ENCODE data around the gene RPRML.

The RPRML gene

GRCh38 chr17:46947216-46947615, 31.8 kb downstream of the RPRML start:
- H3K9me3 ChIP-seq (ENCODE audit: insufficient read depth, low read length, severe bottlenecking): no peaks in the 10 kb centered on the region
- H3K9ac ChIP-seq (ENCODE audit: low read depth, low read length): no peak overlapping the region
- H3K27ac ChIP-seq (ENCODE audit: low read length): no peak overlapping the region
- ATAC-seq (ENCODE audit: insufficient read depth, low read depth) (no peak; the same call in 2 of the 3 replicates), DNase-seq (no peak)
- H4K20me1 ChIP-seq (ENCODE audit: insufficient read depth, low read length): no peaks in the 10 kb centered on the region; the same call in 1 of the 2 replicates
- H3K27me3 ChIP-seq (ENCODE audit: insufficient read depth, low read length, poor library complexity): no peaks in the 10 kb centered on the region
- H3K79me2 ChIP-seq (ENCODE audit: insufficient read depth, low read length): no peaks in the 10 kb centered on the region
- H2AFZ ChIP-seq (ENCODE audit: low read depth, low read length): no peak overlapping the region
- no peak overlapping the region for H3K4me2 ChIP-seq (ENCODE audit: insufficient read depth, low read length)
- H3K4me3 ChIP-seq (ENCODE audit: low read depth in 1 of 2, low read length in 2 of 2): no peak overlapping the region
- H3K4me1 ChIP-seq (ENCODE audit: insufficient read depth, low read length): no peaks in the 10 kb centered on the region
- TF ChIP-seq, protein P1, sequence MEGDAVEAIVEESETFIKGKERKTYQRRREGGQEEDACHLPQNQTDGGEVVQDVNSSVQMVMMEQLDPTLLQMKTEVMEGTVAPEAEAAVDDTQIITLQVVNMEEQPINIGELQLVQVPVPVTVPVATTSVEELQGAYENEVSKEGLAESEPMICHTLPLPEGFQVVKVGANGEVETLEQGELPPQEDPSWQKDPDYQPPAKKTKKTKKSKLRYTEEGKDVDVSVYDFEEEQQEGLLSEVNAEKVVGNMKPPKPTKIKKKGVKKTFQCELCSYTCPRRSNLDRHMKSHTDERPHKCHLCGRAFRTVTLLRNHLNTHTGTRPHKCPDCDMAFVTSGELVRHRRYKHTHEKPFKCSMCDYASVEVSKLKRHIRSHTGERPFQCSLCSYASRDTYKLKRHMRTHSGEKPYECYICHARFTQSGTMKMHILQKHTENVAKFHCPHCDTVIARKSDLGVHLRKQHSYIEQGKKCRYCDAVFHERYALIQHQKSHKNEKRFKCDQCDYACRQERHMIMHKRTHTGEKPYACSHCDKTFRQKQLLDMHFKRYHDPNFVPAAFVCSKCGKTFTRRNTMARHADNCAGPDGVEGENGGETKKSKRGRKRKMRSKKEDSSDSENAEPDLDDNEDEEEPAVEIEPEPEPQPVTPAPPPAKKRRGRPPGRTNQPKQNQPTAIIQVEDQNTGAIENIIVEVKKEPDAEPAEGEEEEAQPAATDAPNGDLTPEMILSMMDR (IDR thresholded peaks at IDR 0.05; ENCODE audit: borderline replicate concordance, extremely low read depth, low read length, poor library complexity, severe bottlenecking): no peak
- H3K36me3 ChIP-seq (ENCODE audit: insufficient read depth, low read length): no peaks in the 10 kb centered on the region

DNA sequence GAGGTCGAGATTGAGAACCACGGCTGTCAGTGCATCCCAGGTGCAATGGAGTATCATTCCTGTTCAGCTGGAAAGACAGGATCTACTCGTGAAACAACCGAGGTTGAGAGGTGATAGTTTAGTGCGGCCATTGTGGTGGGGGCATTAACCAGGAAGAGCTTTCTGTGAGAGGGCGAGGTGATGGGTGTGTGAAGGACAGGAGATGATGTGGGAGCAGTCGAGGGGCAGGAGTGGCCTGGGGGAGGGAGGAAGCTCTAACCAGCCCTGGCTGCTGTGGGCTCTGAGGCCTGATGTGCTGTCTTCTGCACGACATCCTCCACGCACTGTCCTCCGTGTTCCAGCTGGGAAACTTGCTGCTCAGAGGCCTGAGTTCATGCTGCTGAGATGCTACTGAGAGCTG, 34.1 kb downstream of the RPRML start:
- Histone ChIP-seq H3K9me3 (ENCODE audit: insufficient read depth, low read length, severe bottlenecking) (no peaks in the 10 kb centered on the region), H3K9ac (ENCODE audit: low read depth, low read length) (no peak overlapping the region), H3K4me2 (ENCODE audit: insufficient read depth, low read length) (no peak overlapping the region), H3K4me1 (ENCODE audit: insufficient read depth, low read length) (no peaks in the 10 kb centered on the region), H3K27ac (ENCODE audit: low read length) (no peak overlapping the region), H4K20me1 (ENCODE audit: insufficient read depth, low read length) (no peaks in the 10 kb centered on the region), H3K4me3 (ENCODE audit: low read depth in 1 of 2, low read length in 2 of 2) (no peak overlapping the region), H3K79me2 (ENCODE audit: insufficient read depth, low read length) (no peaks in the 10 kb centered on the region), H2AFZ (ENCODE audit: low read depth, low read length) (no peak overlapping the region), H3K27me3 (ENCODE audit: insufficient read depth, low read length, poor library complexity) (no peaks in the 10 kb centered on the region), H3K36me3 (ENCODE audit: insufficient read depth, low read length) (peaks cover 13% of the 10 kb centered on the region)
- no peak for TF ChIP-seq EZH2 (IDR thresholded peaks at IDR 0.05; ENCODE audit: borderline replicate concordance, low read depth, low read length, severe bottlenecking)
- TF ChIP-seq, protein P1 (IDR thresholded peaks at IDR 0.05; ENCODE audit: borderline replicate concordance, extremely low read depth, low read length, poor library complexity, severe bottlenecking): no peak
- ATAC-seq (ENCODE audit: insufficient read depth, low read depth): no peak
- DNase-seq: no peak

DNA sequence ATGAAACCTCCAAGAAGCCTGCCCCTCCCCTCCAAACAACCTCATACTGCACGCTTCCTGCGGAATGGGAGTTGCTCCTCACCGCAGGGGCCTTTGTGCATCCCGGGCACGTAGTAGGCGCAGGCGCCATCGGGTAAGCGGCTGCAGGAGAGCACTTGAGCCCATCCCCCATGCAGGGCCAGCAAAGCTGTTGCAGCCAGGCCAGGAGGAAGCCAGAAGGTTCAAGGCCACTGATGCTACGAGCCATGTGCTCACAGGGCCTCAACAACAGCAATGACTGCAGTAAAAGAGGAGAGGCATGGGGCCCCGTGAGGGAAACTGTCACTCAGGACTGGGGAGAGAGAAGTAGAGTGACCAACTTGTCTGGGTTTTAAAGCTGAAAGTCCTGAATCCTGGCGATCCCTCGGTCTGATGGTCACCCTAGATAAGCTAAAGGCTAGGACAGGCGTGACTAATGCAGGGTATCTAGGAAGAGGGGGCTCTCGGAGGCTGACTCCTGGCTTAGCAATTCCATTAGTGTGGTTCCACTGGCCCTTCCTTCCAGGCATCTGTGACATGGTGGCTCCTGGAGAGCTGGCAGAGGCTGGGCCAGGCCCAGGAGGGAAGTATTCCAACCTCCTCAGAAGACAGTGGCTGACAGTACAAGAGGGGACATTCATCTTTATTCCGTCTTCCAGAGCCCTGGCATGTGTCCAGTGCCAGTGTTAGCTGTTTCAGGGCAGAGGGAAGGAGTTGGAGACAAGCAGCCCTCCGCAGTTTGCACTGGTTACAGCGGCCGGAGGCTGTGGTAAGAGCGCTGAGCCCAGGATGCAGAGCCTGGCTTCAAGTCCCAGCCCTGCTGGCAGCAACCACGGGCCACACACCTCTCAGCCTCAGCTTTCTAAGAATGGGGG, 35.3 kb downstream of the RPRML start:
- Histone ChIP-seq H3K36me3 (ENCODE audit: insufficient read depth, low read length) (peaks cover 24% of the 10 kb centered on the region), H3K9me3 (ENCODE audit: insufficient read depth, low read length, severe bottlenecking) (no peaks in the 10 kb centered on the region), H3K27ac (ENCODE audit: low read length) (no peak overlapping the region), H3K27me3 (ENCODE audit: insufficient read depth, low read length, poor library complexity) (no peaks in the 10 kb centered on the region), H3K4me3 (ENCODE audit: low read depth in 1 of 2, low read length in 2 of 2) (no peak overlapping the region), H3K9ac (ENCODE audit: low read depth, low read length) (no peak overlapping the region), H3K79me2 (ENCODE audit: insufficient read depth, low read length) (no peaks in the 10 kb centered on the region), H3K4me1 (ENCODE audit: insufficient read depth, low read length) (no peaks in the 10 kb centered on the region), H2AFZ (ENCODE audit: low read depth, low read length) (no peak overlapping the region), H4K20me1 (ENCODE audit: insufficient read depth, low read length) (no peaks in the 10 kb centered on the region), H3K4me2 (ENCODE audit: insufficient read depth, low read length) (no peak overlapping the region)
- no peak for DNase-seq
- no peak for TF ChIP-seq EZH2 (IDR thresholded peaks at IDR 0.05; ENCODE audit: borderline replicate concordance, low read depth, low read length, severe bottlenecking)
- TF ChIP-seq, protein P1 (IDR thresholded peaks at IDR 0.05; ENCODE audit: borderline replicate concordance, extremely low read depth, low read length, poor library complexity, severe bottlenecking): no peak
- ATAC-seq (ENCODE audit: insufficient read depth, low read depth): no peak

Measured in DND-41 (cell line).